Neural cell (in vitro differentiated cells): ENCODE data around the gene SLC9A7.

Experiments
- EP300 ChIP-seq: fragments of 450-650 bp; conservative IDR thresholded peaks from 2 replicates; pipeline ENCODE4 v1.6.1; 2014; ENCODE audit warnings: antibody characterized with exemption, mild to moderate bottlenecking, moderate library complexity; ENCODE audit not compliant: poor library complexity, severe bottlenecking
- EZH2 ChIP-seq: fragments of 200-600, 300-800 bp; shearing (Covaris generic), sonication (generic); IDR thresholded peaks from 2 replicates; pipeline ENCODE4 v1.6.1; 2014; ENCODE audit warnings: antibody characterized with exemption, low read length, borderline replicate concordance, mild to moderate bottlenecking; ENCODE audit not compliant: insufficient read depth, poor library complexity, severe bottlenecking
- POLR2AphosphoS5 ChIP-seq: IDR thresholded peaks from 2 replicates; pipeline ENCODE4 v1.6.1; 2012
- RAD21 ChIP-seq: fragments of 450-650 bp; conservative IDR thresholded peaks from 2 replicates; pipeline ENCODE4 v1.6.1; 2014; ENCODE audit warnings: antibody characterized with exemption, mild to moderate bottlenecking, moderate library complexity
- TAF1 ChIP-seq: IDR thresholded peaks from 2 replicates; pipeline ENCODE4 v1.6.1; 2012; ENCODE audit warnings: low read depth
- TF ChIP-seq, protein P1 (sequence below): fragments of 450-650 bp; IDR thresholded peaks from 2 replicates; pipeline ENCODE4 v1.5.1; 2014; ENCODE audit warnings: antibody characterized with exemption, mild to moderate bottlenecking, moderate library complexity; ENCODE audit not compliant: poor library complexity, severe bottlenecking

GRCh38 chrX:46743046-46743445 is 15.9 kb downstream of the SLC9A7 start:
- TF ChIP-seq EP300 (no peak), TAF1 (no peak), POLR2AphosphoS5 (no peak), EZH2 (no peak), RAD21 (no peak)
- TF ChIP-seq, protein P1, sequence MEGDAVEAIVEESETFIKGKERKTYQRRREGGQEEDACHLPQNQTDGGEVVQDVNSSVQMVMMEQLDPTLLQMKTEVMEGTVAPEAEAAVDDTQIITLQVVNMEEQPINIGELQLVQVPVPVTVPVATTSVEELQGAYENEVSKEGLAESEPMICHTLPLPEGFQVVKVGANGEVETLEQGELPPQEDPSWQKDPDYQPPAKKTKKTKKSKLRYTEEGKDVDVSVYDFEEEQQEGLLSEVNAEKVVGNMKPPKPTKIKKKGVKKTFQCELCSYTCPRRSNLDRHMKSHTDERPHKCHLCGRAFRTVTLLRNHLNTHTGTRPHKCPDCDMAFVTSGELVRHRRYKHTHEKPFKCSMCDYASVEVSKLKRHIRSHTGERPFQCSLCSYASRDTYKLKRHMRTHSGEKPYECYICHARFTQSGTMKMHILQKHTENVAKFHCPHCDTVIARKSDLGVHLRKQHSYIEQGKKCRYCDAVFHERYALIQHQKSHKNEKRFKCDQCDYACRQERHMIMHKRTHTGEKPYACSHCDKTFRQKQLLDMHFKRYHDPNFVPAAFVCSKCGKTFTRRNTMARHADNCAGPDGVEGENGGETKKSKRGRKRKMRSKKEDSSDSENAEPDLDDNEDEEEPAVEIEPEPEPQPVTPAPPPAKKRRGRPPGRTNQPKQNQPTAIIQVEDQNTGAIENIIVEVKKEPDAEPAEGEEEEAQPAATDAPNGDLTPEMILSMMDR: no peak
